HG03342 (cell line): ENCODE data around the gene ZNF688.

Source experiments
- ATAC-seq: cut with Tn5 transposase; IDR thresholded peaks from one replicate; pipeline ENCODE4 v1.9.1; 2021; ENCODE audit warnings: mild to moderate bottlenecking, moderate library complexity; ENCODE audit not compliant: unreplicated experiment

Gene ZNF688

DNA sequence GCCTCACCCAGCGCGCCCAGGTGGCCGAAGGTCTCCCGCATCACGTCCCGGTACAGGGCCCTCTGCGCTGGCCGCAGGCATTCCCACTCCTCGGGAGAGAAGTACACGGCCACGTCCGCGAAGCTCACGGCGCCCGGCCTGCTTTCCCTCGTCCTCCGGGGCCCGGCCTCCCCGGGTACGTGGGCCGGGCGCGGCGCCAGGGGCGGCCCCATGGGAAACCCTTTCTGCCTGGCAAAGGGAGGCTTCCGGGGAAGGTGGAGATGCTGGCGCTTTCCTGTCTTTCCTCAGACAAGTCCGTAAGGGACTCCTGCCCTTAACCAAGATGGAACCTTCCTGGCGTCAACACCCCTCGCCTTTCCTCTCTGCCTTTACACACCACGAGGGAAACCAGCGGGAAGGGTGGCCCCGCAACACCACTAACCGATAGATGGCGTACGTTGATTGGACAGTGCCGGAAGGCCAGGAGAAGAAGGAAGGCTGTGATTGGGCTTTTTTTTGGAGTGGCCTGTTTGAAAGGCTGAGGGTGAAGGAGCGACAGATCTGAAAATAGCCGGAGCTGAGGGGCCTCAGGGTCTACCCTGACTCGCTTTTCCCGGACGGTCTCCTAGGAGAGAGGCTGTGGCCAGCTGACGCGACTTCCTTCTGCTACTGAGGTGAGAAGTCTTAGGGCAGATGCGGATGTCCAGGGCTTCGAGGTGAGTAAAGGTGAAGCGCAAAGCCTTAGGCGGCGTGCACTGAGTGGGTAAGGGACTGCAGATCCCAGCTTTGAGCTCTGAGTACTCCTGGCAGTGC lies 14.1 kb upstream of the ZNF688 start, which contains the start of gene ZNF785:
Gene ZNF785 (minus strand): TSS at position 298 of the 792 bp plus-strand sequence. CDS start 86 bp downstream, at position 212.
- ATAC-seq, result peak; percentile 85

DNA sequence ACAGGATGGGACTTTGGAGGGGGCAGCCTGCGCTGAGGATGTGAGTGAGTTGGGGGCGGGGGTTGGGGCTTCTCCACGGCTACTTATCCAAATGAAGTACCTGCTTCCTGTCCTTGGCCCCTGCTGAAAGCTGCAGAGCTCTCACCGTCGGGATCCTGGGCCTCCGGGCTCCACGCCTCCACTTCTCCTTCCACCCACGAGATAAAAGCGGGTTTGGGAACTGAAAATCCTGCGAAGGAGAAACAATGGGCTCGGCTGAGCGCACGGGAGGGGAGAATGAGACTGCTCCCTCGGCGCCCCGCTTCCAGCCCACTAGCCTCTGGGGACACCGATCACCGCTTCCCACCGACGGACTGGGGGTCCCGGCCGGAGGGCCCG lies 13.5 kb upstream of the ZNF688 start:
- no peak for ATAC-seq

DNA sequence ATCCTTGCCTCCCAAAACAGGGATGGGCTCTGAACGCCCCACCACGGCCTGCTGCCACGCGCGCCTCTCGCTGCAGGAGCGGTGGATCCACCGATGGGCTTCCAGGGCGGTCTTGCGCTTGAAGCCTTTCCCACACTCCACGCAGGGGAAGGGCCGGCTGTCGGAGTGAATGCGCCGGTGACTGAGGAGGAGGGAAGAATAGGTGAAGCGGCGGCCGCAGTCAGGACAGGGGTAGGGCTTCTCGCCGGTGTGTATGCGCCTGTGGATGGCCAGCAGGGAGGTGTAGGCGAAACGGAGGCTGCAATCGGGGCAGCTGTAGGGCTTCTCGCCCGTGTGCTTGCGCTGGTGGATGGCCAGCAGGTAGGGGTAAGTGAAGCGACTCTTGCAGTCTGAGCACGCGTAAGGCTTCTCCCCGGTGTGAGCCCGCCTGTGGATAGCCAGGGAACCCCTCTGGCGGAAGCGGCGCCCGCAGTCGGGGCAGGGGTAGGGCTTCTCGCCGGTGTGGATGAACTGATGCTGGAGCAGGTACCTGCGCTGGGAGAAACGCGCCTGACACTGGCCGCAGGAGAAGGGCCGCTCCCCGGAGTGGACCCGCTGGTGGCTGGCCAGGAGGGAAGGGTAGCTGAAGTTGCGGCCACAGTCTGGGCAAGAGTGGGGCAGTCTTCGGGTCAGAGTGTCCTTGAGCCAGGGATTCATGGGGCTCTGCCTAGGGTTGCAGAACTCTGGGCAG lies 11.3 kb upstream of the ZNF688 start:
- ATAC-seq, result no peak

DNA sequence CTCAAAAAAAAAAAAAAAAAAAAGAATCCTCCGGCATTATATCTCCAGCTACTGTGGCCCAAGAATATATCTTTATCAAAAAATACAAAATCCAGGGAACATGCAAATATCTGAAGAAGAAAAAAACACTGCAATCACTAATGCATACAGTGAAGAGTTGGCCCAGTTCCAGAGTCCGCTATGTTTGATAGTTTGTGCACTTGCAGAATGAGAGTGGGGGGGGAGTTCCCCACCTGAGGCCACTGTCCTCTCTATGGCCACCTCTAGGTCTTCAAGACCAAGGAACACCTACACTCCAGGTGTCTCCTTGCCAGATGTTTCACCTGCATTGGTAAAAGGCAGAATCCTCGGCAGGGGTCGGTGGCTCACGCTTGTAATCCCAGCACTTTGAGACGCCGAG lies 9.9 kb upstream of the ZNF688 start:
- no peak for ATAC-seq

DNA sequence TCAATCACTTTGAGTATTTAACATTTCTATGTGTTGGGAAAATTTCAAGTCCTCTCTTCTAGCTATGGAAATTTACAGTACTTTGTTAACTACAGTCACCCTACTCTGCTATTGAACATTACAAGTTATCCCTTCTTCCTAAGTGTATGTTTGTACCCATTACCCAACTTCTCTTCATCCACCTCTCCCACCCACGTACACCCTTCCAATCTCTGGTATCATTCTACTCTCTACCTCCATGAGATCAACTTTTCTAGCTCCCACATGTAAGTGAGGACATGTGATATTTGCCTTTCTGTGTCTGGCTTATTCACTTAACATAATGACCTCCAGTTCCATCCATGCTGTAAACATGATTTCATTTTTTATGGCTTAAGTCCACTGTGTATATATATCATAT lies 3.2 kb upstream of the ZNF688 start:
- ATAC-seq, result no peak

DNA sequence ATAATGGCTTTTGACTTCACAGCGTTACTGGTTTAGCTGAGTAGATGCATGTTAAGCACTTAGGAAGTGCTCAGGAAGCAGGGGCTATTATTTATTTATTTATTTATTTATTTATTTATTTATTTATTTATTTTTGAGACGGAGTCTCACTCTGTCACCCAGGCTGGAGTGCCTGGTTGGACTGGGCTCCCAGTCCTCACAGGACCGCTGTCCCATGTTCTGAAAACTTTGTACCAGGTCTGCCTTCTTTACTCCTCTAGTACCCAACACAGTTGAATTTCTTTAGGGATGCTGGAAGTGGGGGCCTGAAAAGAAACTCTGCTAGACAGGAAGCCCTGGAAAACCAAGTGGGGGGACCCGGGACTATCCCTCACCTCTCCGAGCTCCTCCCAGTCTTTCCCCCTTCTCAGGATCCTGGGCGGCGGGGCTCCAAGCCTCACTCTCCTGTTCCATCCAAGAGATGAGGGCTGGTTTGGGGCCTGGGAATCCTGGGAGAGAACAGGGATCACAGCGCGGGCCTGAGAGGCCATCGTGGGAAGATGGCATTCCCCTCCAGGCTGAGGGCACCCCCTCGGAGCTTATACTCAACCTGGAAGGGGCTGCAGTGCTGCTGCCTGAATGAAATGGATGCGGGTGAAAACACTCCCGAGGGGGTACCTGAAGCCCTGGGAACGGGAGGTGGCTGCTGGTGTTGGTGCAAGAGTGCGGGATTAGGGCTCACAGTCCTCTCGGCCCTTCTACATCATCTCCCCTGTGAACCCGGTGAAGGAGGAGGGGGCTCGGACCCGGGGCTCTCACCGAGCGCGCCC lies 674 bp downstream of the ZNF688 start:
- no peak for ATAC-seq

DNA sequence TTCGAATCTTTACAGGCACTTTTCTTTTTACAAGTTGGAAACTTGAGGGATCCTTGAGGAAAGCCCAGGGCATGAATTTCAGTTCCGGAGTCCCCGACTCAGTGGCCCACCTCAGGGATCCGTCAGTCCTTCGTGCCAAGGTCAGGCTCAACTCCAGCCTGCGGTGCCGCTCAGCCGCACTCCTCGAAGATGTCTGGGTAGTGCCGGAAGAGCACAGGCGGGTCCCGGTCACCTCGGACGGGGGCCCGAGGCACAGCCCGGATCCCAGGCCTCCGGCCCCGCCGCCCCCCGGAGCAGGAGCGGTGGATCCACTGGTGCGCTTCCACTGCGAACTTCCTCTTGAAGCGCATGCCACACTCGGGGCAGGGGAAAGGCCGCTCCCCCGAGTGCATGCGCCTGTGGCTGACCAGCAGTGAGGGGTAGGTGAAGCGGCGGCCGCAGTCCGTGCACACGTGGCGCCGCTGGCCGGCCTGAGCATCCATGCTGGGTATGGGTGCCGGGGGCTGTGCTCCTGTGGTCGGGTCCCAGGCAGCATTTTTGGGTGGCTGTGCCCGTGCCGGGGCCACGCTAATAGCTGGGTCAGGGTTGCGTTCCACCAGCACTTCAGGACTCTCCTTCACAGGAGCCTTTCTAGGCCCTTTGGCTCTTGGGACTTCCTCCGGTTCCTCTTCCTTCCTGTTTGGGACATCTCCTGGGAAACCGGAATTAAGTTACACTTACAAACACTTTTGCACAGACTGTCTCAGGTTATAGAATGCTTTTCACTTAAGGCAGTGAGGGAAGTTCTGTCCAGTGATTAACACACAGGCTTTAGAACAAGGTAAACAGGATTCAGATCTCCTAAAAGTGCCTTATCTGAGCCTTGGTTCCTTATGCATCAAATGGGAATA lies 1.5 kb downstream of the ZNF688 start:
- no peak for ATAC-seq

DNA sequence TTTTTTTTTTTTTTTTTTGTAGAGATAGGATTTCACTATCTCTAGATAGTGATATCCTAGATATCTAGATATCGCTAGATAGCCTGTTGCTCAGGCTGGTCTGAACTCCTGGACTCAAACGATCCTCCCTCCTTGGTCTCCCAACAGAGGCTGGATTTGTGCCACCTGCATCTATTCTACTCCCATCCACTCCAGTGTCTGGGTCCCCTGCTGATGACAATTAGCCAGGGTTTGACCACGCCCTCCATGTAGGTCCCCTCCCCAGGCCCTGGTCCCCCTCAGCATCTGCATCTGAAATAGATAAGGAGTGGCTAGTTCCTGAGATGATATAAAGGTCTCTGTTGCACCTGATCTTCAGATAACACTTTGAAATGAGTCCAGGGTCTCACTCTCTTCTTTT lies 2.2 kb downstream of the ZNF688 start:
- ATAC-seq, result no peak

DNA sequence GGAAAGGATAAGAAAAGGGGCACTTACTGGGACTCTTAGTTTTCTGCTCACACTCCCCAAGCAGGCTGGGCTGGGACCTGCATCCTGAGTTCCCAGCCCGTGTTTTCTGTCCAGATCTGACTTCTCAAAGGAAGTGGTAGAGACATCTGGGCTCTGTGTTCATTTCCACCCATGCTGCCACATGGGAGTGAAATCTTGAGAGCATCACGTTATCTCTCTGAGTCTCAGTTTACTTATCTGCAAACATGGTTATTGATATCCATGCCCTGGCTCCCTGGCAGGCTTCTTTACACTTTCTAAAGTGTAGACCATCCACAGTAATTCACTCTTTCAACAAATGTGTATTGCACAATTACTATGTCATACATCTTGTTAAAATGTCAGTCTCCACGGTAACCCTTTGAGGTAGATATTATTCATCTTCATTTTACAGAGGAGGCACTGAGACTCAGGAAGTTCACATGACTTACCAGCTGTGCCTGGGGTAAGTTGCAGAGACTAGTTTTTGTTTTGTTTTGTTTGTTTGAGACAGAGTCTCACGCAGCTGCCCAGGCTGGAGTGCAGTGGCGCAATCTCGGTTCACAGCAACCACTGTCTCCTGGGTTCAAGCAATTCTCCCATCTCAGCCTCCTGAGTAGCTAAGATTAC lies 3.4 kb downstream of the ZNF688 start:
- ATAC-seq, result no peak

DNA sequence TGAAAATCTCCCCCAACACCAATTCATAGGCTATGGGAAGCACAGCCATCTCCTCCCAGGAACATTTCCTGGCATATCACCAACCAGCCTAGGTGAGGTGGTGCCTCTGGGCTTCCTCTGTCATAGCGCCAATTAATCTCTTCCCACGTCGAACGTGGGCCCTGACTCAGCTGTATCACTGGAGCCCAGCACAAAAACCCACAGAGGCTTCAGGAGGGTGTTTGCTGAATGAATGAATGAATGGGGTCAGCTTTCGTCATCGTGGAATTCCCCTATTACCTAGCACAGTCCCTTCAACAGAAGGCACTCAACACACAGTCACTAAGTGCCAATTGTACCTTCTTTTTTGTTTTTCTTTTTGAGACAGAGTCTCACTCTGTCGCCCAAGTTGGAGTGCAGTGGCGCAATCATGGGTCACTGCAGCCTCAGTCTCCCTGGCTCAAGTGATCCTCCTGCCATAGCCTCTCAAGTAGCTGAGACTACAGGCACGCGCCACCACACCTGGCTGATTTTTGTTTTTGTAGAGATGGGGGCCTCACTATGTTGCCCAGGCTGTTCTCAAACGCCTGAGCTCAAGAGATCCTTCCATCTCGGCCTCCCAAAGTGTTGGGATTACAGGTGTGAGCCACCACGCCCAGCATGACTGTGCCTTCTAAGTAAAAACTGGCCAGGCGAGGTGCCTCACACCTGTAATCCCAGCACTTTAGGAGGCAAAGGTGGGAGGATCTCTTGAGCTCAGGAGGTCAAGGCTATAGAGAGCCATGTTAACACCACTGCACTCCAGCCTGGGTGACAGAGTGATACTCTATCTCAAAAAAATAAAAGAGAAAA lies 4.1 kb downstream of the ZNF688 start:
- no peak for ATAC-seq

DNA sequence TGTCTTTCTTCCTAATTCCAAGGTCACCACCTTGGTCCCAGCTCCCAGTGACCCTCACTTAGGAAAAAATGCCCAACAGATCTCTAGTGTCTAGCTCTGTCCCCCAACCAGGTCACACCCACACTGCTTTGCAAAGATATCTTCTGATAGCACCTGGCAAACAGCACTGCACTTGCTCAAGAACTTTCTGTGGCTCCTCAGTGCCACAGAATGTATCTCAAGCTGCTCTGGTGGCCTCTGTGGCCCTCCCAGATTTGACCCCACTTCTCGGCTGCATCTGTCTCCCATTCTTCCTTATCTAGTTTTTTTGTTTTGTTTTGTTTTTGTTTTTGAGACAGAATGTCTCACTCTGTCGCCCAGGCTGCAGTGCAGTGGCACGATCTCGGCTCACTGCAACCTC lies 5.0 kb downstream of the ZNF688 start:
- ATAC-seq, result no peak

DNA sequence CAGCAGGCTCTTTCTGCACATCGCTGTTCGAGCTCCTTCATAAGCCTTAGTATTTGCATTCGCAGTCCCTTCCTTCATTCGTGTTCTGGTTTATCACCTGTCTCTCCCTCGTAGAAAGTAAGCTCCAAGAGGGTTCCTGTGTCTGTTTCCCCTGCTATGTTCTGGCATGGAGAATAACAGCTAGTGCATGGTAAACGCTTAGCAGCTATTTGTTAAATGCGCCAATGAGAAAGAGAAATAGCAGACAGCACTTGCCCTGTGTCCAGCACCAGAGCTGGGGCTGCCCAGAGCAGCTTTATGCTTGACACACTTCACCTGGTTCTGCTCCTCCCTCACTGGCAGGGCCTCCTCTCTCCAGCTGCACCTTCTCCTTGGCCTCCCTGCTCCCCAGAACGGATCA lies 5.5 kb downstream of the ZNF688 start:
- ATAC-seq, result no peak

DNA sequence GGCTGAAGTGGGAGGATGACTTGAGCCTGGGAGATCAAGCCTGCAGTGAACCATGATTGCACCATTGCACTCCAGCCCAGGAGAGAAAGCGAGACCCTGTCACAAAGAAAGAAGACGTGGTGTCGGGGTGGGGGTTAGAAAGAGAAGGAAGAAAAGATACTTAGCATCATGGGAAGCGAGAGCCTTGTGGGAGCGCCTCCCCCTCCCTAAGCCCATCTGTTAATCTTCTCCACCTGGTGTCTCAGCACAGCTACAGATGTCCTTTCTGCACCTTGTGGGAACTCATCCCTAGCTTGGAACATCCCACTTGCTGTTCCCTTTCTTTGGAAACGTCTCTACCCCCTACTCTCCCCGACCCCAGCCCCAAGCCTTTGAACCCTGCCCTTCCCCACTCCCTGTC lies 6.0 kb downstream of the ZNF688 start:
- ATAC-seq, result no peak

DNA sequence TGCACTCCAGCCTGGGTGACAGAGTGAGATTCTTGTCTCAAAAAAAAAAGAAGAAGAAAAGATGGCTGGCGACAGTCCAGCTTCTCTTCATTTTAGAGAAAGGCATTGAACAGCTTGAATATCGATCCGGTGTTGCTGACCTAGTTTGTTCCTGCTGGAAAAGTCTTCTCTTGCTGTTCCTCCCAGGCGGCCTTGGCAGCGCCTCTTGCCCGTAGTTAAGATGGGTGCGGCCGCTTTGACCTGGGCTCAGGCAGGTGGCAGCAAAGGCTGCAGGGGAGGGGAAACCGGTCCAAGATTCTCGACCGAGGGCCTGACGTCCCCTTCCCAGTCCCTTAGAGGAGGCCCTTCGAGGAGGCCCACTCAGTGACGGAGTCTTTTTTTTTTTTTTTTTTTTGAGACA lies 9.5 kb downstream of the ZNF688 start:
- ATAC-seq, result no peak

DNA sequence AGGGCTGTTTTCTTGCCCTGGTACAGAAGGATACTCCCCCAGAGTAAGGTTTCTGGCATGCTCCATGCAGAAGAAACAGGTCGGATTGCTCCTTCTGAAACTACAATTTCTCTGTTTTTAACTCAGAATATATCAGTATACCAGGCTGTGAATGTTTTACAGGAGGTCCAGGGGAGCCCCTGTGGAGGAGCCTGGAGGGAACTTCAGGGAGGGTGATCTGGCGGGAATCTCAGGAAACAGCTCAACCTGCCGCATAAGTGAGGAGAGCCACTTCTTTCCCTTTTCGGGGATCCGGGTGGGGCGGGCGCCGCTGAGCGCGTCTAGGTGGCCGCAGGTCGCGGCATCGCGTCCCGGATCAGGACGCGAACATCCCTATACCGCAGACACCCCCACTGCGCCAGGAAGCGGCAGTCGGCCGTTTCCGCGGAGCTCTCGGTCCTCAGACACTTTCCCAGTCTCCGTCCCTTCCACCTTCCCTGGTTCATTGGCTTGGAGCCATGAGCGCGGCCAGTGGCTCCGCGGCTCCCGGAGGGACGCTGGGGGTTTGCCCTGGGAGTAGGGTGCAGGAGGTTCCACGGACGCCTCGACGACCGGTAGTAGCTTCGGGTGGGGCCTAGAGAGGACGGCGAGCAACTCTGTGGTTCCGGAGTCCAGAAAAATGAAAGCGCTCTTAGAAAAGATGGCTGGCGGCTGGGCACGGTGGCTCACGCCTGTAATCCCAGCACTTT lies 10.3 kb downstream of the ZNF688 start:
- no peak for ATAC-seq

DNA sequence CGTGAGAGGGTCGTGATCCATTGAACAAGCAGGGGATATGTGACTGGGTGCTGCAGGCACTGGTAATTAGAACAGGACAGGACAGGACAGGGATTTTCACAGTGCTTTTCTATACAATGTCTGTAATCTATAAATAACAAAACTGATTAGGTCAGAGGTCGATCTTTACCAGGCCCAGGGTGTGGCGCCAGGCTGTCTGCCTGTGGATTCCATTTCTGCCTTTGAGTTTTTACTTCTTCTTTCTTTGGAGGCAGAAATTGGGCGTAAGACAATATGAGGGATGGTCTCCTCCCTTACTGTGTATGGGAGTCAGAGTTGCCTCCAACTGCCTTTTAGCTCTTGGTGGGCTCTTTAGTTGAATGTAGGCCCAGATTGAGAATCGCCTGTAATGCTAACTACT lies 11.8 kb downstream of the ZNF688 start:
- ATAC-seq, result no peak

DNA sequence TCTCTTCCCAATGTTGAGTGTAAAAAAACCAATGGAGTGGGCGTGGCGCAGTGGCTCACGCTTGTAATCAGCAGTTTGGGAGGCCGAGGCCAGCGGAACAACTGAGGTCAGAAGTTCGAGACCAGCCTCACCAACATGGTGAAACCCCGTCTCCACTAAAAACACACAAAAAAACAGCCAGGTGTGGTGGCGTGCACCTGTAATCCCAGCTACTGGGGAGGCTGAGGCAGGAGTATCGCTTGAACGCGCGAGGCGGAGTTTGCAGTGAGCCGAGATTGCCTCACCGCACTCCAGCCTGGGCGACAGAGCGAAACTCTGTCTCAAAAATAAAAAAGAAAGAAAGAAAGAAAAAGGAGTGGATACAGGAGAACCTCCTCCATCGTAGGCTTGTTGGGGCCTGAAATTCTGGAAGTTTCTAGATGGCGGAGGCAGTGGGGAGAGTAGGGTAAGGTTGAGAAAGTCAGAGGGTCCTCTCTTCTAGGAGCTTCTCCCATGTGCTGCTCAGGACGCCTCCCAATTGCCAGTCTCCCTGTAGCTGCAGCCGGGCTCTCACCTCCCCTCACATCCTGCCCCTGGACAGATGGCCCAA lies 12.6 kb downstream of the ZNF688 start:
- ATAC-seq, result no peak
